ENCODE measurements around the gene CFAP46.

The CFAP46 gene

GRCh38 chr10:132764108-132764507 is 178.3 kb downstream of the CFAP46 start:
- no peak for DNase-seq

GRCh38 chr10:132763545-132763944 is 178.8 kb downstream of the CFAP46 start:
- no peak for DNase-seq

GRCh38 chr10:132762267-132762666 is 180.1 kb downstream of the CFAP46 start:
- no peak for DNase-seq

- DNase-seq: no peak
Observed at GRCh38 chr10:132761395-132762060, 180.8 kb downstream of the CFAP46 start.

GRCh38 chr10:132758865-132759264 is 183.5 kb downstream of the CFAP46 start:
- DNase-seq: no peak
